ENCODE measurements around the gene ACOD1.

DNA sequence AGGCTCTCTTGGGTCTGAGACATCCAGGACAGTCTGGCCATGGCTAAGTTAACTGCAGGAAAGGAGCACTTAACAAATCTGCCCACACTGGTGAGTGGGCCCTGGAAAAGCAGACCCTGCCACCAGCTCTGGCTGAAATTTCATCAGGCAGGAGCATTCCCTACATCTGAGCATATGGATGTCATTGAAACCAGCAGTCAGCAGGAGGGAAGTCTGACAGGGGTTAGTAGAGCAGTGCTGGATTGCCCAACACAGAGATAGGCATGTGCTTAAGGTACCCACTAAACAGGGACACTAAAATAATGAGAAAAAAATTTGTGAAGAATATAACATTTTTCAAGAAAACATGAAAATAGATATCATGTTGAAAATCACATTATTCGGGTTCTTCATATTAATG lies 13.6 kb upstream of the ACOD1 start:
- no peak for TF ChIP-seq CTCF (IDR thresholded peaks at IDR 0.05; ENCODE audit: poor library complexity)
- TF ChIP-seq EZH2phosphoT487 (IDR thresholded peaks at IDR 0.05; ENCODE audit: low read depth, severe bottlenecking, unreplicated experiment) = no peak
- TF ChIP-seq EZH2 (IDR thresholded peaks at IDR 0.05; ENCODE audit: borderline replicate concordance) = no peak

Measured in hepatocyte (in vitro differentiated cells).